Muscle layer of duodenum (tissue), 2 donors: Measurements from ENCODE around the gene GALNT18.

Source experiments
- H3K27ac ChIP-seq: one replicate; pipeline ENCODE4 v1.7.0; 2013; ENCODE audit warnings: mild to moderate bottlenecking, low read length
- H3K27me3 ChIP-seq: one replicate; pipeline ENCODE4 v1.7.0; 2013; ENCODE audit warnings: low read depth, mild to moderate bottlenecking, control low read depth, low read length
- H3K36me3 ChIP-seq, 2 donors: one replicate each; pipeline ENCODE4 v1.7.0; 2013; ENCODE audit warnings: low read length in 2 of 2, control low read depth in 1 of 2, mild to moderate bottlenecking in 1 of 2; ENCODE audit not compliant: insufficient read depth in 2 of 2, control insufficient read depth in 1 of 2
- H3K4me1 ChIP-seq, 2 donors: one replicate each; pipeline ENCODE4 v1.7.0; 2013; ENCODE audit warnings: low read length in 2 of 2, mild to moderate bottlenecking in 2 of 2, control low read depth in 1 of 2, moderate library complexity in 1 of 2; ENCODE audit not compliant: insufficient read depth in 2 of 2, control insufficient read depth in 1 of 2
- H3K4me3 ChIP-seq, 2 donors: one replicate each; pipeline ENCODE4 v1.7.0; 2013; ENCODE audit warnings: low read length in 2 of 2, low read depth in 1 of 2, mild to moderate bottlenecking in 1 of 2
- H3K9me3 ChIP-seq, 2 donors: one replicate each; pipeline ENCODE4 v1.7.0; 2013; ENCODE audit warnings: low read length in 2 of 2, control low read depth in 1 of 2, mild to moderate bottlenecking in 1 of 2; ENCODE audit not compliant: control insufficient read depth in 1 of 2
- donor health status: healthy.

The GALNT18 gene

GRCh38 chr11:11416917-11417316 is 204.9 kb downstream of the GALNT18 start:
- H3K9me3 ChIP-seq: no peaks in the 10 kb centered on the region
- H3K4me1 ChIP-seq: peaks cover 3 to 15% of the 10 kb centered on the region in 2 donors
- no peaks in the 10 kb centered on the region for H3K27me3 ChIP-seq
- no peak overlapping the region for H3K4me3 ChIP-seq
- no peak overlapping the region for H3K27ac ChIP-seq
- H3K36me3 ChIP-seq: no peaks in the 10 kb centered on the region

GRCh38 chr11:11416502-11416901 is 205.3 kb downstream of the GALNT18 start:
- Histone ChIP-seq H3K4me3 (no peak overlapping the region), H3K9me3 (no peaks in the 10 kb centered on the region), H3K36me3 (no peaks in the 10 kb centered on the region), H3K27me3 (no peaks in the 10 kb centered on the region), H3K4me1 (peaks cover 3 to 15% of the 10 kb centered on the region in 2 donors), H3K27ac (no peak overlapping the region)

- H3K4me1 ChIP-seq: peaks cover 3 to 15% of the 10 kb centered on the region in 2 donors
- no peaks in the 10 kb centered on the region for H3K27me3 ChIP-seq
- no peak overlapping the region for H3K27ac ChIP-seq
- H3K4me3 ChIP-seq: no peak overlapping the region
- no peaks in the 10 kb centered on the region for H3K9me3 ChIP-seq
- no peaks in the 10 kb centered on the region for H3K36me3 ChIP-seq
Observed at GRCh38 chr11:11415901-11416300, 205.9 kb downstream of the GALNT18 start.

- Histone ChIP-seq H3K36me3 (no peaks in the 10 kb centered on the region), H3K9me3 (no peaks in the 10 kb centered on the region), H3K4me3 (no peak overlapping the region), H3K27ac (no peak overlapping the region), H3K27me3 (no peaks in the 10 kb centered on the region), H3K4me1 (peaks cover 3 to 19% of the 10 kb centered on the region in 2 donors)
Observed at GRCh38 chr11:11414996-11415395, 206.8 kb downstream of the GALNT18 start.

- H3K4me3 ChIP-seq: no peak overlapping the region
- H3K27ac ChIP-seq: no peak overlapping the region
- no peaks in the 10 kb centered on the region for H3K36me3 ChIP-seq
- no peaks in the 10 kb centered on the region for H3K9me3 ChIP-seq
- H3K27me3 ChIP-seq: no peaks in the 10 kb centered on the region
- peaks cover 3 to 31% of the 10 kb centered on the region in 2 donors for H3K4me1 ChIP-seq
Observed at GRCh38 chr11:11413776-11414175, 208.0 kb downstream of the GALNT18 start.

GRCh38 chr11:11411401-11411985 is 210.3 kb downstream of the GALNT18 start:
- no peak overlapping the region for H3K4me3 ChIP-seq
- no peak overlapping the region for H3K27ac ChIP-seq
- no peaks in the 10 kb centered on the region for H3K27me3 ChIP-seq
- peaks cover 3 to 50% of the 10 kb centered on the region in 2 donors for H3K4me1 ChIP-seq
- H3K9me3 ChIP-seq: no peaks in the 10 kb centered on the region
- no peaks in the 10 kb centered on the region for H3K36me3 ChIP-seq

GRCh38 chr11:11409901-11410300 is 211.9 kb downstream of the GALNT18 start:
- no peak overlapping the region for H3K27ac ChIP-seq
- H3K4me3 ChIP-seq: no peak overlapping the region
- no peaks in the 10 kb centered on the region for H3K36me3 ChIP-seq
- H3K4me1 ChIP-seq: peaks cover 0 to 40% of the 10 kb centered on the region in 2 donors
- no peaks in the 10 kb centered on the region for H3K9me3 ChIP-seq
- no peaks in the 10 kb centered on the region for H3K27me3 ChIP-seq

- Histone ChIP-seq H3K27ac (no peak overlapping the region), H3K9me3 (no peaks in the 10 kb centered on the region), H3K27me3 (no peaks in the 10 kb centered on the region), H3K4me3 (no peak overlapping the region), H3K4me1 (peaks cover 0 to 44% of the 10 kb centered on the region in 2 donors), H3K36me3 (no peaks in the 10 kb centered on the region)
Observed at GRCh38 chr11:11409224-11409623, 212.6 kb downstream of the GALNT18 start.

GRCh38 chr11:11408436-11409221 is 213.2 kb downstream of the GALNT18 start:
- H3K9me3 ChIP-seq: no peaks in the 10 kb centered on the region
- H3K36me3 ChIP-seq: no peaks in the 10 kb centered on the region
- peaks cover 0 to 50% of the 10 kb centered on the region in 2 donors for H3K4me1 ChIP-seq
- no peak overlapping the region for H3K27ac ChIP-seq
- no peak overlapping the region for H3K4me3 ChIP-seq
- H3K27me3 ChIP-seq: no peaks in the 10 kb centered on the region

GRCh38 chr11:11407763-11408084 is 214.1 kb downstream of the GALNT18 start:
- Histone ChIP-seq H3K4me1 (peaks cover 0 to 52% of the 10 kb centered on the region in 2 donors), H3K27ac (no peak overlapping the region), H3K36me3 (no peaks in the 10 kb centered on the region), H3K9me3 (no peaks in the 10 kb centered on the region), H3K4me3 (no peak overlapping the region), H3K27me3 (no peaks in the 10 kb centered on the region)

GRCh38 chr11:11407065-11407762 is 214.6 kb downstream of the GALNT18 start:
- H3K4me1 ChIP-seq: peaks cover 0 to 52% of the 10 kb centered on the region in 2 donors
- no peaks in the 10 kb centered on the region for H3K36me3 ChIP-seq
- H3K4me3 ChIP-seq: no peak overlapping the region
- H3K27me3 ChIP-seq: no peaks in the 10 kb centered on the region
- H3K27ac ChIP-seq: no peak overlapping the region
- H3K9me3 ChIP-seq: no peaks in the 10 kb centered on the region
